ENCODE data around the gene LGALS7. TPM values are rescaled to one million over a fixed set of nuclear protein-coding genes. Genes with fewer than 3 reads are reported as not detected.
"Not testable (repeated sequence)": the region's sequence is repeated elsewhere in the genome, so short reads cannot be mapped to it uniquely, and the experiment has no call there.

LGALS7 gene
- polyA plus RNA-seq (2012; ENCODE audit: low read depth, missing spikeins), result not detected

GRCh38 chr19:38773469-38774177 lies at the start of gene LGALS7:
Gene LGALS7 (minus strand): TSS chr19:38773517. CDS start chr19:38773492, 25 bp downstream.
- FAIRE-seq (no peak), DNase-seq (ENCODE audit: insufficient read length, low spot score) (no peak)
- TF ChIP-seq POLR2A (IDR thresholded peaks at IDR 0.05; ENCODE audit: low read depth, low read length), result no peak
- TF ChIP-seq POU2F2 (IDR thresholded peaks at IDR 0.05; ENCODE audit: low read depth, low read length), result no peak

GRCh38 chr19:38821230-38821825 lies 48.0 kb upstream of the LGALS7 start:
- not testable (repeated sequence) for DNase-seq (ENCODE audit: insufficient read length, low spot score); FAIRE-seq

- TF ChIP-seq POLR2AphosphoS5 (IDR thresholded peaks at IDR 0.05; ENCODE audit: low read depth, low read length) (no peak), SPI1 (IDR thresholded peaks at IDR 0.05; ENCODE audit: low read depth, low read length) (no peak), TAF1 (IDR thresholded peaks at IDR 0.05; ENCODE audit: low read depth, low read length) (no peak), POLR2A (IDR thresholded peaks at IDR 0.05; ENCODE audit: low read depth, low read length) (no peak), POU2F2 (IDR thresholded peaks at IDR 0.05; ENCODE audit: low read depth, low read length) (no peak), PAX5 (IDR thresholded peaks at IDR 0.05; ENCODE audit: insufficient read depth, low read length, severe bottlenecking) (no peak)
- DNase-seq (ENCODE audit: insufficient read length, low spot score), result no peak
- FAIRE-seq, result no peak
Measured at GRCh38 chr19:38819231-38819920, 46.1 kb upstream of the LGALS7 start.

GRCh38 chr19:38817081-38817480 lies 43.8 kb upstream of the LGALS7 start:
- no peak for DNase-seq (ENCODE audit: insufficient read length, low spot score)
- no peak for FAIRE-seq
- TF ChIP-seq POLR2A (IDR thresholded peaks at IDR 0.05; ENCODE audit: low read depth, low read length) (no peak), POU2F2 (IDR thresholded peaks at IDR 0.05; ENCODE audit: low read depth, low read length) (no peak), POLR2AphosphoS5 (IDR thresholded peaks at IDR 0.05; ENCODE audit: low read depth, low read length) (no peak), SPI1 (IDR thresholded peaks at IDR 0.05; ENCODE audit: low read depth, low read length) (no peak), TAF1 (IDR thresholded peaks at IDR 0.05; ENCODE audit: low read depth, low read length) (no peak), PAX5 (IDR thresholded peaks at IDR 0.05; ENCODE audit: insufficient read depth, low read length, severe bottlenecking) (no peak)

GRCh38 chr19:38816131-38816750 lies 42.9 kb upstream of the LGALS7 start:
- FAIRE-seq, result no peak
- TF ChIP-seq POLR2AphosphoS5 (IDR thresholded peaks at IDR 0.05; ENCODE audit: low read depth, low read length), result no peak
- no peak for DNase-seq (ENCODE audit: insufficient read length, low spot score)

GRCh38 chr19:38815059-38816001 lies 42.0 kb upstream of the LGALS7 start:
- TF ChIP-seq POLR2A (IDR thresholded peaks at IDR 0.05; ENCODE audit: low read depth, low read length), result no peak
- no peak for TF ChIP-seq POLR2AphosphoS5 (IDR thresholded peaks at IDR 0.05; ENCODE audit: low read depth, low read length)
- no peak for TF ChIP-seq SPI1 (IDR thresholded peaks at IDR 0.05; ENCODE audit: low read depth, low read length)
- TF ChIP-seq PAX5 (IDR thresholded peaks at IDR 0.05; ENCODE audit: insufficient read depth, low read length, severe bottlenecking), result no peak
- no peak for TF ChIP-seq POU2F2 (IDR thresholded peaks at IDR 0.05; ENCODE audit: low read depth, low read length)
- no peak for TF ChIP-seq TAF1 (IDR thresholded peaks at IDR 0.05; ENCODE audit: low read depth, low read length)
- no peak for FAIRE-seq

GRCh38 chr19:38813932-38814331 lies 40.6 kb upstream of the LGALS7 start:
- not testable (repeated sequence) for DNase-seq (ENCODE audit: insufficient read length, low spot score)

More at GRCh38 chr19:38815059-38816001, 42.0 kb upstream of the LGALS7 start:
- no peak for DNase-seq (ENCODE audit: insufficient read length, low spot score)

GRCh38 chr19:38813323-38813722 lies 40.0 kb upstream of the LGALS7 start:
- DNase-seq (ENCODE audit: insufficient read length, low spot score), result no peak
- no peak for TF ChIP-seq POLR2AphosphoS5 (IDR thresholded peaks at IDR 0.05; ENCODE audit: low read depth, low read length)
- TF ChIP-seq SPI1 (IDR thresholded peaks at IDR 0.05; ENCODE audit: low read depth, low read length), result no peak
- TF ChIP-seq POU2F2 (IDR thresholded peaks at IDR 0.05; ENCODE audit: low read depth, low read length), result no peak
- no peak for TF ChIP-seq POLR2A (IDR thresholded peaks at IDR 0.05; ENCODE audit: low read depth, low read length)
- no peak for TF ChIP-seq PAX5 (IDR thresholded peaks at IDR 0.05; ENCODE audit: insufficient read depth, low read length, severe bottlenecking)
- TF ChIP-seq TAF1 (IDR thresholded peaks at IDR 0.05; ENCODE audit: low read depth, low read length), result no peak
- FAIRE-seq, result no peak

More at GRCh38 chr19:38813932-38814331, 40.6 kb upstream of the LGALS7 start:
- FAIRE-seq, result not testable (repeated sequence)

- DNase-seq (ENCODE audit: insufficient read length, low spot score) (no peak), FAIRE-seq (no peak)
- TF ChIP-seq SPI1 (IDR thresholded peaks at IDR 0.05; ENCODE audit: low read depth, low read length) (no peak), POLR2AphosphoS5 (IDR thresholded peaks at IDR 0.05; ENCODE audit: low read depth, low read length) (no peak), POLR2A (IDR thresholded peaks at IDR 0.05; ENCODE audit: low read depth, low read length) (no peak), POU2F2 (IDR thresholded peaks at IDR 0.05; ENCODE audit: low read depth, low read length) (no peak), PAX5 (IDR thresholded peaks at IDR 0.05; ENCODE audit: insufficient read depth, low read length, severe bottlenecking) (no peak), TAF1 (IDR thresholded peaks at IDR 0.05; ENCODE audit: low read depth, low read length) (no peak)
Measured at GRCh38 chr19:38812841-38813320, 39.6 kb upstream of the LGALS7 start, which contains the start of gene LGALS4. Gene LGALS4 (minus strand): TSS chr19:38812945. CDS start chr19:38812886, 59 bp downstream.

Measured in GM12891 (cell line).